ENCODE data around the gene CAPZB. TPM values are rescaled to one million over a fixed set of nuclear protein-coding genes. Genes with fewer than 3 reads are reported as not detected.

Gene CAPZB
- total RNA-seq, 5 donors from 2014 or later (not counting 1 experiment from before 2014, with no cell fraction given), result 272 to 342 (median 320) TPM

- peaks cover 24 to 89% of the 10 kb centered on the region in 2 experiments for H3K4me1 ChIP-seq (ENCODE audit: control insufficient read depth in 1 of 2, extremely low read depth in 1 of 2, insufficient read depth in 2 of 2, low read length in 2 of 2)
- peaks cover 91 to 95% (median 94%) of the 10 kb centered on the region in 3 donors for H3K4me1 Mint-ChIP-seq
- DNase-seq, result no peak
- H3K27me3 Mint-ChIP-seq, result no peaks in the 10 kb centered on the region
- H3K27me3 ChIP-seq (replicated peaks in 1 of 2; ENCODE audit: control insufficient read depth in 2 of 2, extremely low read depth in 1 of 2, insufficient read depth in 2 of 2, low read length in 1 of 2), result no peaks in the 10 kb centered on the region
- no peak overlapping the region for H3K27ac ChIP-seq (ENCODE audit: low read length)
- peak overlapping the region; percentile 19 to 45 for H3K27ac Mint-ChIP-seq
- peak overlapping the region in 1 of 3 donors; percentile 31 for H3K4me3 Mint-ChIP-seq
- H3K36me3 Mint-ChIP-seq, result peaks cover 29% of the 10 kb centered on the region
- no peaks in the 10 kb centered on the region for H3K9me3 ChIP-seq
- POLR2A ChIA-PET, result no interaction called here
- no peak for ATAC-seq (replicated peaks in 1 of 4)
- H3K9me3 Mint-ChIP-seq, result no peaks in the 10 kb centered on the region
- no peak overlapping the region for H3K4me3 ChIP-seq (ENCODE audit: control insufficient read depth in 1 of 2, extremely low read depth in 1 of 2, low read length in 1 of 2)
- CTCF ChIA-PET, result no interaction called here
- peaks cover 5 to 23% of the 10 kb centered on the region in 2 donors for H3K36me3 ChIP-seq (ENCODE audit: control insufficient read depth in 2 of 2, extremely low read depth in 1 of 2, insufficient read depth in 1 of 2, low read length in 1 of 2)
- 95% methylated on average over 12 of the region's 12 CpGs for WGBS (ENCODE audit: insufficient coverage)
Observed at GRCh38 chr1:19452221-19452663, 33.1 kb downstream of the CAPZB start.

DNA sequence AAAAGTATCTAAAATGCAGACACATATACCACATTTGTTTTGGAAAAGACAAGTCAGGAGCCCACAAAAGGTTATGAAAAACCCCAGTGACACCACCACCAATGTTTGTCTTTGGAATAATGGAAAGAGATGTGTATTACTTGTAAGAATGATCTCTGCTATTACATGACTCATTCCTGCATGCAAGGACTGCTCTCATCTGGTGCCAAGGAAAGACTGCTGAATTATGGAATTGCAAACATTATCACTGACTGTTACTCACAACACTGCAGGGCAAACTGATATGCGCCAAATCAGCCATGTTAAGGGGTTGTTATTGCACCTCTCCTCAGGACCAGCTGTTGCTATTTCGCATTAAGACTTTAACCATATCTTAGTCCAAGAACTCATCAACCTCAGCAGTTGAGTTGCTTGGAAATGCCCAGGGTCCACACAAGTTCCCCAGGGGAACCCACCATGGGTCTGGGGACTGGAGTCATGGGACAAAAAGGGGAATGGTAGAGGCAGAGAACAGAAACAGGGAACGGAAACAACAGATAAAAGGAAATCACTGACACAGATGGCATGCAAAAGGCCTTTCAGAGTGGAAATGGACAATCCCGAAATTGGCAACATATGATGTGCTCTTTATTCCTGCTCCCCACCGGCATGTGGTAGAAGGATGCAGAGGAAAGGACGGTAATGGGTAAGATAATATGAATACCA lies 34.4 kb downstream of the CAPZB start:
- DNase-seq (no peak), ATAC-seq (replicated peaks in 1 of 4) (no peak)
- peaks cover 21% of the 10 kb centered on the region for H3K36me3 Mint-ChIP-seq
- no peaks in the 10 kb centered on the region for H3K27me3 Mint-ChIP-seq
- POLR2A ChIA-PET, result no interaction called here
- no peaks in the 10 kb centered on the region for H3K9me3 ChIP-seq
- H3K9me3 Mint-ChIP-seq, result no peaks in the 10 kb centered on the region
- CTCF ChIA-PET, result interaction anchor here in 1 of 2 donors (1.3 kb wide), 1 partner anchor 209 kb away, joined by 3 read pairs; no protein-coding TSS in a partner anchor
- peaks cover 89 to 93% (median 92%) of the 10 kb centered on the region in 3 donors for H3K4me1 Mint-ChIP-seq
- peaks cover 5 to 25% of the 10 kb centered on the region in 2 donors for H3K36me3 ChIP-seq (ENCODE audit: control insufficient read depth in 2 of 2, extremely low read depth in 1 of 2, insufficient read depth in 1 of 2, low read length in 1 of 2)
- no peaks in the 10 kb centered on the region for H3K27me3 ChIP-seq (replicated peaks in 1 of 2; ENCODE audit: control insufficient read depth in 2 of 2, extremely low read depth in 1 of 2, insufficient read depth in 2 of 2, low read length in 1 of 2)
- whole genome bisulfite sequencing (ENCODE audit: insufficient coverage), result no CpG with 5 or more reads among the region's 6 CpGs
- H3K27ac Mint-ChIP-seq, result peak overlapping the region; percentile 41 to 74
- H3K4me3 ChIP-seq (ENCODE audit: control insufficient read depth in 1 of 2, extremely low read depth in 1 of 2, low read length in 1 of 2), result no peak overlapping the region
- no peak overlapping the region for H3K27ac ChIP-seq (ENCODE audit: low read length)
- peak overlapping the region in 1 of 3 donors; percentile 20 for H3K4me3 Mint-ChIP-seq
- peaks cover 19 to 82% of the 10 kb centered on the region in 2 experiments for H3K4me1 ChIP-seq (ENCODE audit: control insufficient read depth in 1 of 2, extremely low read depth in 1 of 2, insufficient read depth in 2 of 2, low read length in 2 of 2)

DNA sequence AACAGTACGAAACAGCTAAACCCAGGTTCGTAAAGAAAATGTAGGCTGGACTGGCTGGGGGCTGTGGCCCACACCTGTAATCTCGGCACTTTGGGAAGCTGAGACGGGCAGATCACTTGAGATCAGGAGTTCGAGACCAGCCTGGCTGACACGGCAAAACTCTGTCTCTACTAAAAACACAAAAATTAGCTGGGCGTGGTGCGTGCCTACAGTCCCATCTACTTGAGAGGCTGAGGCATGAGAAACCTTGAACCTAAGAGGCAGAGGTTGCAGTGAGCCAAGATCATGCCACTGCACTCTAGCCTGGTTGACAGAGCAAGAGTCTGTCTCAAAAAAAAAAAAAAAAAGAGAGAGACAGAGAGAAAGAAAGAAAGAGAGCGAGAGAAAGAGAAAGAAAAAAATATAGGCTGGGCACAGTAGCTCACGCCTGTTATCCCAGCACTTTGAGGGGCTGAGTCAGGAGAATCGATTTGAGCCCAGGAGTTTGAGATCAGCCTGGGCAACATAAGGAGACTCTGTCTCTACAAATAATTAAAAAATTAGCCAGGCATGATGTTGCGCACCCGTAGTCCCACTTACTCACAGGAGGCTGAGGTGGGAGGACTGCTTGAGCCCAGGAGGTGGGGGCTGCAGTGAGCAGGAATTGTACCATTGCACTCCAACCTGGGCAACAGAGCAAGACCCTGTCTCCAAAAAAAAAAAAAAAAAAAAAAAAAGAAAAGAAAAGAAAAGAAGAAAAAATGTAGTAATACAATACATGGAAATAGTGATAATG lies 35.7 kb downstream of the CAPZB start:
- no peak overlapping the region for H3K27ac ChIP-seq (ENCODE audit: low read length)
- ChIA-PET CTCF (interaction anchor here (0.7 to 1.3 kb wide), 3 partner anchors 170 to 530 kb away, joined by 3 read pairs; no protein-coding TSS in a partner anchor), POLR2A (no interaction called here)
- H3K4me1 ChIP-seq (ENCODE audit: control insufficient read depth in 1 of 2, extremely low read depth in 1 of 2, insufficient read depth in 2 of 2, low read length in 2 of 2), result peaks cover 15 to 75% of the 10 kb centered on the region in 2 experiments
- Mint-ChIP-seq H3K27me3 (no peaks in the 10 kb centered on the region), H3K36me3 (peaks cover 21% of the 10 kb centered on the region), H3K4me3 (peak overlapping the region in 1 of 3 donors; percentile 46), H3K4me1 (peaks cover 89 to 93% (median 91%) of the 10 kb centered on the region in 3 donors), H3K27ac (peak overlapping the region; percentile 70 to 88), H3K9me3 (no peaks in the 10 kb centered on the region)
- DNase-seq, result no peak
- peaks cover 5 to 26% of the 10 kb centered on the region in 2 donors for H3K36me3 ChIP-seq (ENCODE audit: control insufficient read depth in 2 of 2, extremely low read depth in 1 of 2, insufficient read depth in 1 of 2, low read length in 1 of 2)
- H3K27me3 ChIP-seq (replicated peaks in 1 of 2; ENCODE audit: control insufficient read depth in 2 of 2, extremely low read depth in 1 of 2, insufficient read depth in 2 of 2, low read length in 1 of 2), result no peaks in the 10 kb centered on the region
- ATAC-seq (replicated peaks in 1 of 4), result no peak
- no peaks in the 10 kb centered on the region for H3K9me3 ChIP-seq
- H3K4me3 ChIP-seq (ENCODE audit: control insufficient read depth in 1 of 2, extremely low read depth in 1 of 2, low read length in 1 of 2), result no peak overlapping the region
- WGBS (ENCODE audit: insufficient coverage), result 90% methylated on average over 8 of the region's 13 CpGs

DNA sequence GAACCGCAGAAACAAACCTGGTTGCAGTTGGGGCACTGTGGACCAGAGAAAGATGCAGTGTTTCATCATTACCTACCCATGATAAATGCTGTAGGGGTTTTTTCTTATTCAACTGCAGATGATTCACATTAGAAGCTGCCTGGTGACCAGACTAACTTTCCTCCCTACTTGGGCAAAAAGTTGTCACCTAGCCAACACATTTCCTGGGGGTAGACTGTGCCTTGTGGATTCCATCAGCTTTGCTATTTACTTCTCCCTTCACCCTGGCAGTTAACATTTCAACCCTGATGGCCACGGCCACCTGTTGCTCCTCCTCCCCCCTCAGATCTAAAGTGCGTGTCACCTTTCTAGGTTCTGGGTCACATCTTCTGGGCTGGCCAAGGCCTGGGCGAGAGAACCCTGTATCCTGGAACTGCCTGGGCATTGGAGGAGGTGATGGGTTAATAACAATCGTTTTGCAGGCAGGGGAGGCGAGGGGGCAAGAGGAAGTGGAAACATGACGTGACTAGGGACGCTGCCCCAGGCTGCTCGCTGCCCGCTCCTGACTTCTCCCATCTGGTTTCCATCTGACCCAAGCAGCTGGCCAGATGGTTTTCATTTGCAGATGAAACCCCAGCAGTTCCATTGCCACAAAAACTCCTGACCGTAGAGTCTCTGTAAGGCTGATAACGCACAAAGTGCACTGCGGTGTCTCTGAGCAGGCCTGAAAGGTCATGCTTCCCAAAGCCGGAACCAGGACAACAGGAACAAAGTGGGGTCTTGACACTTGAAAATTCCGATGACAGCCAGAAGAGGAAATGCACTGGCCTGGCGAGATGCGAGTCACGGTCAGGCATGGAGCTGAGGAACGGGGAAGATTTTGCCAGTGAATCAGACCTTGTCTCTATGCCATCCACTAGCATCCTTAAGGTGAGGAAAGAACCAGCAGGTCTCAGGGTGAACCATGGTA lies 36.6 kb downstream of the CAPZB start:
- WGBS (ENCODE audit: insufficient coverage), result 78% methylated on average over 15 of the region's 19 CpGs
- peaks cover 5 to 26% of the 10 kb centered on the region in 2 donors for H3K36me3 ChIP-seq (ENCODE audit: control insufficient read depth in 2 of 2, extremely low read depth in 1 of 2, insufficient read depth in 1 of 2, low read length in 1 of 2)
- Mint-ChIP-seq H3K4me3 (peak overlapping the region in 2 of 3 donors; percentile 17 to 60), H3K27ac (peak overlapping the region; percentile 70 to 88), H3K9me3 (no peaks in the 10 kb centered on the region), H3K36me3 (peaks cover 21% of the 10 kb centered on the region), H3K27me3 (no peaks in the 10 kb centered on the region), H3K4me1 (peaks cover 88 to 92% (median 91%) of the 10 kb centered on the region in 3 donors)
- no peaks in the 10 kb centered on the region for H3K9me3 ChIP-seq
- ChIA-PET POLR2A (interaction anchor here in 1 of 2 donors (0.6 kb wide), 1 partner anchor 1054 kb away, joined by 3 read pairs; no protein-coding TSS in a partner anchor), CTCF (interaction anchor here (0.6 to 0.7 kb wide), 2 partner anchors 43 to 529 kb away, joined by 3 to 4 read pairs; no protein-coding TSS in a partner anchor)
- no peak overlapping the region for H3K4me3 ChIP-seq (ENCODE audit: control insufficient read depth in 1 of 2, extremely low read depth in 1 of 2, low read length in 1 of 2)
- DNase-seq, result no peak
- peak in 2 of 4 experiments; percentile 23 to 45 for ATAC-seq (replicated peaks in 1 of 4)
- H3K4me1 ChIP-seq (ENCODE audit: control insufficient read depth in 1 of 2, extremely low read depth in 1 of 2, insufficient read depth in 2 of 2, low read length in 2 of 2), result peaks cover 15 to 75% of the 10 kb centered on the region in 2 experiments
- peak overlapping the region; percentile 27 for H3K27ac ChIP-seq (ENCODE audit: low read length)
- no peaks in the 10 kb centered on the region for H3K27me3 ChIP-seq (replicated peaks in 1 of 2; ENCODE audit: control insufficient read depth in 2 of 2, extremely low read depth in 1 of 2, insufficient read depth in 2 of 2, low read length in 1 of 2)

DNA sequence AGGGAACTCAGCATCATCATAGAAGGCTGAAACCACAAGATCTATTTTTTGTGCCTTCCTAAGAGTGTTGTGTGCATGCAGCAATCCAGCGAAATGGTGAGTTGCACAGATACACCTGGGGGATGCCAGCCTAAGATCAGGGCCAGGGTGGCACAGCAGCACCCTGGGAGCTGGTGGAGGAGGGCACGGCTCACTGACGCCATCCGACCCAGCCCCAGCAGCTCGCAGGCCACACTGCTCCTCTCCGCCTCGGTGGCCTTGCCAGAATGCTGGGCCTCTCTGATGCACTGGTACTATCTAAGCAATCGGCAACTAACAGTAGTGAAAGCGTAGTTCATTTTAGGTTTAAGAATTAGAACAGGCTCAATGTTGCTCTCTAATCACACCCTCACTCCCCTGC lies 37.8 kb downstream of the CAPZB start:
- WGBS (ENCODE audit: insufficient coverage), result 86% methylated on average over 4 of the region's 9 CpGs
- no peaks in the 10 kb centered on the region for H3K27me3 ChIP-seq (replicated peaks in 1 of 2; ENCODE audit: control insufficient read depth in 2 of 2, extremely low read depth in 1 of 2, insufficient read depth in 2 of 2, low read length in 1 of 2)
- no peak overlapping the region for H3K4me3 ChIP-seq (ENCODE audit: control insufficient read depth in 1 of 2, extremely low read depth in 1 of 2, low read length in 1 of 2)
- H3K9me3 ChIP-seq, result no peaks in the 10 kb centered on the region
- Mint-ChIP-seq H3K9me3 (no peaks in the 10 kb centered on the region), H3K4me3 (peak overlapping the region in 2 of 3 donors; percentile 9 to 60), H3K4me1 (peaks cover 92 to 94% (median 93%) of the 10 kb centered on the region in 3 donors), H3K27me3 (no peaks in the 10 kb centered on the region), H3K36me3 (peaks cover 21% of the 10 kb centered on the region), H3K27ac (peak overlapping the region; percentile 52 to 88)
- CTCF ChIA-PET, result interaction anchor here (0.6 to 0.7 kb wide), 2 partner anchors 13 to 115 kb away, joined by 4 to 5 read pairs; no protein-coding TSS in a partner anchor
- DNase-seq (no peak), ATAC-seq (replicated peaks in 1 of 4) (peak in 1 of 4 experiments; percentile 27)
- peaks cover 5 to 26% of the 10 kb centered on the region in 2 donors for H3K36me3 ChIP-seq (ENCODE audit: control insufficient read depth in 2 of 2, extremely low read depth in 1 of 2, insufficient read depth in 1 of 2, low read length in 1 of 2)
- POLR2A ChIA-PET, result no interaction called here
- peaks cover 15 to 72% of the 10 kb centered on the region in 2 experiments for H3K4me1 ChIP-seq (ENCODE audit: control insufficient read depth in 1 of 2, extremely low read depth in 1 of 2, insufficient read depth in 2 of 2, low read length in 2 of 2)
- no peak overlapping the region for H3K27ac ChIP-seq (ENCODE audit: low read length)
